HCT116 (cell line): ENCODE data around the gene PLB1. TPM values are rescaled to one million over a fixed set of nuclear protein-coding genes. Genes with fewer than 3 reads are reported as not detected.
A peak's percentile ranks its signal among the peaks of the same experiment; 100 is the strongest.

ENCODE experiments used
- ATAC-seq: fragments of 200-7000 bp; cut with Tn5 transposase; 2 replicates; pipeline ENCODE4 v1.9.1; 2020; ENCODE audit warnings: mild to moderate bottlenecking, moderate library complexity
- BruUV-seq: library from RNA; stranded (reverse); fragments of 400-500 nt; replicated peaks from 2 replicates; lab custom pipeline; 2021; lab: Mats Ljungman, UMichigan
- CTCF ChIA-PET: fragments of 300-600 bp; sonication (Branson Sonifier 250); formaldehyde crosslinking; loops from one replicate; lab custom pipeline; 2021; ENCODE audit warnings: antibody characterized with exemption; lab: Charles Lee
- POLR2A ChIA-PET: fragments of 300-600, 350-600 bp; sonication (Branson Sonifier 250); formaldehyde crosslinking; loops from one replicate; lab custom pipeline; 2021; ENCODE audit warnings: antibody characterized with exemption; lab: Charles Lee
- RAD21 ChIA-PET, 2 experiments: fragments of 300-600 bp; sonication (Branson Sonifier 250); formaldehyde crosslinking; loops; one replicate each; lab custom pipeline; 2023; ENCODE audit warnings: low total read pairs in 2 of 2; ENCODE audit not compliant: uncharacterized antibody in 2 of 2, unreplicated experiment in 2 of 2, low non-redundant PET in 1 of 2; lab: Charles Lee
- DNase-seq: peaks from one replicate; pipeline ENCODE4 v3.0.0-alpha.2; 2010; ENCODE audit warnings: low read depth, low spot score
- H2AFZ ChIP-seq: fragments of 200-600 bp; shearing (Covaris generic), sonication (generic); 2 replicates; pipeline ENCODE4 v1.6.1; 2017; ENCODE audit warnings: low read depth, mixed run types, mixed read lengths, antibody characterized with exemption, low read length; ENCODE audit not compliant: poor library complexity, severe bottlenecking
- H3K27ac ChIP-seq: 2 replicates; pipeline ENCODE4 v1.5.1; 2012; ENCODE audit warnings: low read depth, low read length
- H3K27me3 ChIP-seq: fragments of 200-600 bp; sonication (generic); 2 replicates; pipeline ENCODE4 v1.6.1; 2016; ENCODE audit warnings: mixed run types, low read length, mixed read lengths; ENCODE audit not compliant: insufficient read depth
- H3K36me3 ChIP-seq, 2 experiments: fragments of 200-500 bp in 1 of 2; fragments of 200-600 bp in 1 of 2; sonication (Bioruptor generic) in 1 of 2; sonication (generic) in 1 of 2; 2 replicates each; pipeline versions ENCODE4 v1.5.1 to v1.6.1; 2014 to 2016; ENCODE audit warnings: low read length in 2 of 2, inconsistent platforms in 1 of 2, mixed read lengths in 1 of 2, mixed run types in 1 of 2; ENCODE audit not compliant: insufficient read depth in 2 of 2, control insufficient read depth in 1 of 2
- H3K4me1 ChIP-seq, 2 experiments: fragments of 200-600 bp in 1 of 2; sonication (generic) in 1 of 2; 2 replicates each; pipeline versions ENCODE4 v1.5.1 to v1.6.1; 2012 to 2017; ENCODE audit warnings: low read length in 2 of 2, inconsistent platforms in 1 of 2, mild to moderate bottlenecking in 1 of 2, mixed read lengths in 1 of 2, mixed run types in 1 of 2, moderate library complexity in 1 of 2; ENCODE audit not compliant: insufficient read depth in 2 of 2, control insufficient read depth in 1 of 2
- H3K4me2 ChIP-seq: fragments of 200-600 bp; sonication (generic); 2 replicates; pipeline ENCODE4 v1.6.1; 2017; ENCODE audit warnings: mixed run types, low read length, mixed read lengths
- H3K4me3 ChIP-seq, 2 experiments: fragments of 200-600 bp in 1 of 2; sonication (generic) in 1 of 2; replicated peaks in 1 of 2; 2 replicates each; pipeline ENCODE4 v1.5.1; 2011 to 2016; ENCODE audit warnings: low read length in 2 of 2, control low read depth in 1 of 2, low read depth in 1 of 2, mild to moderate bottlenecking in 1 of 2, mixed read lengths in 1 of 2, mixed run types in 1 of 2
- H3K79me2 ChIP-seq: fragments of 200-600 bp; sonication (generic); 2 replicates; pipeline ENCODE4 v1.6.1; 2017; ENCODE audit warnings: mild to moderate bottlenecking, mixed run types, low read length, moderate library complexity, mixed read lengths; ENCODE audit not compliant: insufficient read depth
- H3K9ac ChIP-seq: fragments of 200-600 bp; sonication (generic); 2 replicates; pipeline ENCODE4 v1.6.1; 2016; ENCODE audit warnings: low read length, mixed read lengths
- H3K9me2 ChIP-seq: fragments of 200-600 bp; sonication (generic), shearing (Covaris generic); 2 replicates; pipeline ENCODE4 v1.6.1; 2017; ENCODE audit warnings: mixed run types, mild to moderate bottlenecking, moderate library complexity; ENCODE audit not compliant: insufficient read depth
- H3K9me3 ChIP-seq, 2 experiments: fragments of 200-500 bp in 1 of 2; fragments of 200-600 bp in 1 of 2; sonication (Bioruptor generic) in 1 of 2; sonication (generic) in 1 of 2; 2 replicates each; pipeline ENCODE4 v1.6.1; 2014 to 2017; ENCODE audit warnings: low read length in 2 of 2, mixed read lengths in 2 of 2, inconsistent platforms in 1 of 2, low read depth in 1 of 2, mild to moderate bottlenecking in 1 of 2, mixed run types in 1 of 2, moderate library complexity in 1 of 2; ENCODE audit not compliant: control insufficient read depth in 1 of 2, insufficient read depth in 1 of 2
- H4K20me1 ChIP-seq: fragments of 200-600 bp; sonication (generic), shearing (Covaris generic); 2 replicates; pipeline ENCODE4 v1.6.1; 2017; ENCODE audit warnings: mixed run types, mild to moderate bottlenecking, moderate library complexity; ENCODE audit not compliant: insufficient read depth
- EGR1 ChIP-seq: IDR thresholded peaks from 2 replicates; pipeline ENCODE4 v1.6.1; 2012; ENCODE audit warnings: low read depth
- ELF1 ChIP-seq: IDR thresholded peaks from 2 replicates; pipeline ENCODE4 v1.6.1; 2012; ENCODE audit warnings: low read depth, borderline replicate concordance
- EZH2 ChIP-seq: fragments of 200-600 bp; sonication (generic); IDR thresholded peaks from 2 replicates; pipeline ENCODE4 v1.6.1; 2017; ENCODE audit warnings: antibody characterized with exemption, mixed run types
- EZH2phosphoT487 ChIP-seq: fragments of 200-600 bp; IDR thresholded peaks from 2 replicates; pipeline ENCODE4 v1.6.1; 2018; ENCODE audit warnings: antibody characterized with exemption, borderline replicate concordance
- FOSL1 ChIP-seq: IDR thresholded peaks from 2 replicates; pipeline ENCODE4 v1.6.1; 2012; ENCODE audit warnings: low read depth
- JUND ChIP-seq: IDR thresholded peaks from 2 replicates; pipeline ENCODE4 v1.6.1; 2012
- POLR2A ChIP-seq: IDR thresholded peaks from 2 replicates; pipeline ENCODE4 v1.7.0; 2011; ENCODE audit warnings: borderline replicate concordance; ENCODE audit not compliant: insufficient read depth, insufficient read length; ENCODE audit errors: extremely low read depth
- RAD21 ChIP-seq: IDR thresholded peaks from 2 replicates; pipeline ENCODE4 v1.6.1; 2012; ENCODE audit warnings: low read depth, mild to moderate bottlenecking
- SIN3A ChIP-seq: IDR thresholded peaks from 2 replicates; pipeline ENCODE4 v1.6.1; 2012; ENCODE audit warnings: low read depth
- SP1 ChIP-seq: IDR thresholded peaks from 2 replicates; pipeline ENCODE4 v1.6.1; 2012; ENCODE audit warnings: low read depth
- TCF7L2 ChIP-seq: IDR thresholded peaks from 2 replicates; pipeline ENCODE4 v1.7.0; 2011; ENCODE audit warnings: borderline replicate concordance, inconsistent platforms; ENCODE audit not compliant: insufficient read depth, insufficient read length; ENCODE audit errors: extremely low read depth
- YY1 ChIP-seq: IDR thresholded peaks from 2 replicates; pipeline ENCODE4 v1.6.1; 2011; ENCODE audit warnings: low read length, low read depth, moderate library complexity, mild to moderate bottlenecking; ENCODE audit not compliant: insufficient replicate concordance; ENCODE audit errors: extremely low read depth
- ZFX ChIP-seq: fragments of 450-650 bp; IDR thresholded peaks from 2 replicates; pipeline ENCODE4 v1.6.1; 2017
- intact Hi-C: fragments of 100-400 bp; cut with micrococcal nuclease; formaldehyde crosslinking; loops from 2 replicates; pipeline ENCODE4 v1.10.0; 2022
- total RNA-seq: library from RNA; stranded (reverse); gene quantifications from one replicate; pipeline ENCODE4 v1.2.1, GENCODE V29; 2021; ENCODE audit not compliant: unreplicated experiment
- TF ChIP-seq, protein P1 (sequence below): IDR thresholded peaks from 2 replicates; pipeline ENCODE4 v1.6.1; 2011; ENCODE audit warnings: mild to moderate bottlenecking, low read length, moderate library complexity; ENCODE audit not compliant: insufficient replicate concordance; ENCODE audit errors: extremely low read depth
- TF ChIP-seq, protein P2 (sequence below): IDR thresholded peaks from 2 replicates; pipeline ENCODE4 v1.6.1; 2012; ENCODE audit warnings: low read depth

PLB1 gene
- total RNA-seq, 1 experiment from 2014 or later, result 0.49 TPM

DNA sequence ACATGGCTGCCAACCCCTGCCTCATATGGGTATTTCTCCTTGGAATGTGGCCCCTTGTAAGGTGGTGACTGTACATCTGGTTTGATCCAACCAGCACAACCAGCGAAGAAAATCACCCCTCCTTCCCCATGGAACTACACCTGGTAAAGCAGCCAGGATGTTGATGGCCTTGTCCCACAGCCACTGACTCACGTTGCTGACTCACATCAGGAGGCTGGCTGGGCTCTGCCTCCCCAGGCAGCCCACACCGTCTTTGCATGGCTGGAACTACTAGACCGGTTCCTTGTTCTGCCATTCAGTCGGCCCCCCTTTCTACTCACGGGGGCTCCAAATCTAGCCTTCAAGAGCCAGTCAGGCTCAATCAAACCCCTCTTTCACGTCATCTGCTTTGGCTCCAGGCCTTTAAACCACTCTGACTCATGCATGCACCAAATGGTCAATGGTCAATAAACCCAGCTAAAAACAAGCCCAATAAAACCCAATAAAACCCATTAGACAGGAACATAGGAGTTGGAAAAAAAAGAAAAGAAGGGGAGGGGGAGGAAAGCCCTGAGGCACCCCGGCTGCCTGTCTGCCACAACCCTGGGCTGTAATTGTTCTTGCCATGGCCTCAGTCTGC is 114.8 kb downstream of the PLB1 start (continued):
- TF ChIP-seq FOSL1 (peak; percentile 96), YY1 (peak; percentile 33), RAD21 (no peak)

DNA sequence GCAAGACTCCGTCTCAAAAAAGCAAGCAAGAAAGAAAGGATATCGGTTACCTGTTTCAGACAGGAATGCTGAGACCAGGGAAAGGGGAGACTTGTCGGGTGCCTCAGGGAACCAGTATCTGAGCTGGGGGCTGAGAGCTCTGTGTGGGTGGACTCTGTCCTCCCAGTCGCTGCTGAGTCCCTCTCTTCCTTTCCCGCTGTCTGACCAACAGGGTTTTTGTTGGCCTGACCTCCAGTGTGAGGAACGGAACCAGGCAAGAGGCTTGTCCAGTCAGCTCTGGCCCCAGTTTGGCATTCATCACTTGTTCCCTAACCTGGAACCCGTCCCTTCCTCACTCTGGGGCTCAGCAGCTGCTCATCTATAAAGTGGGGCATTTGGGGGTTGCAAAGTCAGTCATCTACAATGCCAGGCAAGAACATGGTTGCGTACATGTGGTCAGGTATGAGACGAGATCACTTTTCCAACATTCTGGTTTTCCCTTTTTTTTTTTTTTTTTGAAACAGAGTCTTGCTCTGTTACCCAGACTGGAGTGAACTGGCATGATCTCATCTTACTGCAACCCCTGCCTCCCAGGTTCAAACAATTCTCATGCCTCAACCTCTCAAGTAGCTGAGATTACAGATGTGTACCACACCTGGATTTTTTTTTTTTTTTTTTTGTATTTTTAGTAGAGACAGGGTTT is 116.4 kb downstream of the PLB1 start:
- CTCF ChIA-PET, result interaction anchor here (1.6 kb wide), 1 partner anchor 18 kb away, joined by 8 read pairs; no protein-coding TSS in a partner anchor
- TF ChIP-seq TCF7L2 (no peak), RAD21 (no peak), ZFX (no peak), FOSL1 (no peak), ELF1 (no peak), SP1 (no peak), JUND (no peak), EGR1 (no peak), EZH2 (no peak), SIN3A (no peak), EZH2phosphoT487 (no peak), YY1 (no peak), POLR2A (no peak)
- TF ChIP-seq, protein P1, sequence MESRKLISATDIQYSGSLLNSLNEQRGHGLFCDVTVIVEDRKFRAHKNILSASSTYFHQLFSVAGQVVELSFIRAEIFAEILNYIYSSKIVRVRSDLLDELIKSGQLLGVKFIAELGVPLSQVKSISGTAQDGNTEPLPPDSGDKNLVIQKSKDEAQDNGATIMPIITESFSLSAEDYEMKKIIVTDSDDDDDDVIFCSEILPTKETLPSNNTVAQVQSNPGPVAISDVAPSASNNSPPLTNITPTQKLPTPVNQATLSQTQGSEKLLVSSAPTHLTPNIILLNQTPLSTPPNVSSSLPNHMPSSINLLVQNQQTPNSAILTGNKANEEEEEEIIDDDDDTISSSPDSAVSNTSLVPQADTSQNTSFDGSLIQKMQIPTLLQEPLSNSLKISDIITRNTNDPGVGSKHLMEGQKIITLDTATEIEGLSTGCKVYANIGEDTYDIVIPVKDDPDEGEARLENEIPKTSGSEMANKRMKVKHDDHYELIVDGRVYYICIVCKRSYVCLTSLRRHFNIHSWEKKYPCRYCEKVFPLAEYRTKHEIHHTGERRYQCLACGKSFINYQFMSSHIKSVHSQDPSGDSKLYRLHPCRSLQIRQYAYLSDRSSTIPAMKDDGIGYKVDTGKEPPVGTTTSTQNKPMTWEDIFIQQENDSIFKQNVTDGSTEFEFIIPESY, result no peak
- TF ChIP-seq, protein P2, sequence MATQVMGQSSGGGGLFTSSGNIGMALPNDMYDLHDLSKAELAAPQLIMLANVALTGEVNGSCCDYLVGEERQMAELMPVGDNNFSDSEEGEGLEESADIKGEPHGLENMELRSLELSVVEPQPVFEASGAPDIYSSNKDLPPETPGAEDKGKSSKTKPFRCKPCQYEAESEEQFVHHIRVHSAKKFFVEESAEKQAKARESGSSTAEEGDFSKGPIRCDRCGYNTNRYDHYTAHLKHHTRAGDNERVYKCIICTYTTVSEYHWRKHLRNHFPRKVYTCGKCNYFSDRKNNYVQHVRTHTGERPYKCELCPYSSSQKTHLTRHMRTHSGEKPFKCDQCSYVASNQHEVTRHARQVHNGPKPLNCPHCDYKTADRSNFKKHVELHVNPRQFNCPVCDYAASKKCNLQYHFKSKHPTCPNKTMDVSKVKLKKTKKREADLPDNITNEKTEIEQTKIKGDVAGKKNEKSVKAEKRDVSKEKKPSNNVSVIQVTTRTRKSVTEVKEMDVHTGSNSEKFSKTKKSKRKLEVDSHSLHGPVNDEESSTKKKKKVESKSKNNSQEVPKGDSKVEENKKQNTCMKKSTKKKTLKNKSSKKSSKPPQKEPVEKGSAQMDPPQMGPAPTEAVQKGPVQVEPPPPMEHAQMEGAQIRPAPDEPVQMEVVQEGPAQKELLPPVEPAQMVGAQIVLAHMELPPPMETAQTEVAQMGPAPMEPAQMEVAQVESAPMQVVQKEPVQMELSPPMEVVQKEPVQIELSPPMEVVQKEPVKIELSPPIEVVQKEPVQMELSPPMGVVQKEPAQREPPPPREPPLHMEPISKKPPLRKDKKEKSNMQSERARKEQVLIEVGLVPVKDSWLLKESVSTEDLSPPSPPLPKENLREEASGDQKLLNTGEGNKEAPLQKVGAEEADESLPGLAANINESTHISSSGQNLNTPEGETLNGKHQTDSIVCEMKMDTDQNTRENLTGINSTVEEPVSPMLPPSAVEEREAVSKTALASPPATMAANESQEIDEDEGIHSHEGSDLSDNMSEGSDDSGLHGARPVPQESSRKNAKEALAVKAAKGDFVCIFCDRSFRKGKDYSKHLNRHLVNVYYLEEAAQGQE, result no peak
- POLR2A ChIA-PET, result no interaction called here
- ATAC-seq, result no peak
- Histone ChIP-seq H4K20me1 (no peaks in the 10 kb centered on the region), H3K4me3 (no peak overlapping the region), H3K9ac (no peak overlapping the region), H3K36me3 (no peaks in the 10 kb centered on the region), H3K27me3 (no peaks in the 10 kb centered on the region), H3K4me2 (no peak overlapping the region), H3K4me1 (peaks cover 14 to 38% of the 10 kb centered on the region in 2 experiments), H3K27ac (no peak overlapping the region), H3K79me2 (no peaks in the 10 kb centered on the region), H3K9me2 (no peaks in the 10 kb centered on the region), H2AFZ (no peak overlapping the region), H3K9me3 (no peaks in the 10 kb centered on the region)
- RAD21 ChIA-PET, result no interaction called here
- no peak for DNase-seq
- BruUV-seq, result no TSS peak
- intact Hi-C loops, result no loop called here
